Activated naive CD4-positive, alpha-beta T cell treated with anti-CD3 and anti-CD28 coated beads for 36 hours (primary cell): Measurements from ENCODE around the gene CCDC107. TPM values are rescaled to one million over a fixed set of nuclear protein-coding genes. Genes with fewer than 3 reads are reported as not detected.

Experiments used
- CTCF ChIA-PET: fragments of 350-600 bp; sonication (Branson Sonifier 250); formaldehyde crosslinking; loops from one replicate; lab custom pipeline; 2021; ENCODE audit warnings: antibody characterized with exemption; lab: Charles Lee
- DNase-seq: peaks from one replicate; pipeline ENCODE4 v3.0.0-alpha.2; 2020
- H3K27ac Mint-ChIP-seq: one replicate; pipeline ENCODE4 v1.8.0; 2021; ENCODE audit warnings: mild to moderate bottlenecking, mixed read lengths
- H3K27me3 Mint-ChIP-seq: one replicate; pipeline ENCODE4 v1.8.0; 2021; ENCODE audit warnings: low read depth, mixed read lengths
- H3K36me3 Mint-ChIP-seq: one replicate; pipeline ENCODE4 v1.8.0; 2021; ENCODE audit warnings: low read depth, mixed read lengths
- H3K4me1 Mint-ChIP-seq: one replicate; pipeline ENCODE4 v1.8.0; 2021; ENCODE audit warnings: low read depth, mixed read lengths
- H3K4me3 Mint-ChIP-seq: one replicate; pipeline ENCODE4 v1.8.0; 2021; ENCODE audit warnings: mild to moderate bottlenecking, moderate library complexity, mixed read lengths
- H3K9me3 Mint-ChIP-seq: one replicate; pipeline ENCODE4 v1.8.0; 2021; ENCODE audit warnings: mixed read lengths
- intact Hi-C: fragments of 100-400 bp; cut with micrococcal nuclease; formaldehyde crosslinking; loops from one replicate; pipeline ENCODE4 v1.15.1; 2023
- total RNA-seq, 2 experiments: library from RNA; stranded (reverse); gene quantifications; one replicate each; pipeline ENCODE4 v1.2.3, GENCODE V29; 2021

CCDC107 gene
- total RNA-seq, 2 experiments from 2014 or later, result 5.6 to 6.4 TPM

GRCh38 chr9:35679091-35679490 is 21.0 kb downstream of the CCDC107 start:
- H3K36me3 Mint-ChIP-seq, result no peaks in the 10 kb centered on the region
- CTCF ChIA-PET, result interaction anchor here (0.5 to 8.1 kb wide), 4 partner anchors 9 to 32 kb away, joined by 3 to 64 read pairs (median 4); no protein-coding TSS in a partner anchor
- DNase-seq, result no peak
- intact Hi-C loops, result no loop called here
- H3K9me3 Mint-ChIP-seq, result no peaks in the 10 kb centered on the region
- H3K4me1 Mint-ChIP-seq, result peaks cover 11% of the 10 kb centered on the region
- H3K27me3 Mint-ChIP-seq, result peaks cover 7% of the 10 kb centered on the region
- no peak overlapping the region for H3K27ac Mint-ChIP-seq
- H3K4me3 Mint-ChIP-seq, result no peak overlapping the region

- no peak for DNase-seq
- Mint-ChIP-seq H3K27ac (no peak overlapping the region), H3K4me3 (no peak overlapping the region), H3K9me3 (no peaks in the 10 kb centered on the region), H3K27me3 (peaks cover 3% of the 10 kb centered on the region), H3K36me3 (no peaks in the 10 kb centered on the region), H3K4me1 (peaks cover 6% of the 10 kb centered on the region)
- intact Hi-C loops, result no loop called here
- CTCF ChIA-PET, result interaction anchor here (0.6 to 8.1 kb wide), 3 partner anchors 16 to 563 kb away, joined by 3 to 64 read pairs (median 3); no protein-coding TSS in a partner anchor
These were observed 21.8 kb downstream of the CCDC107 start for GRCh38 chr9:35679766-35680330.

GRCh38 chr9:35680331-35681105 is 22.4 kb downstream of the CCDC107 start:
- DNase-seq, result no peak
- Mint-ChIP-seq H3K4me1 (peaks cover 6% of the 10 kb centered on the region), H3K36me3 (no peaks in the 10 kb centered on the region), H3K27ac (no peak overlapping the region), H3K27me3 (peaks cover 3% of the 10 kb centered on the region), H3K9me3 (no peaks in the 10 kb centered on the region), H3K4me3 (no peak overlapping the region)
- intact Hi-C loops, result no loop called here
- CTCF ChIA-PET, result interaction anchor here (8.1 kb wide), 1 partner anchor 15 kb away, joined by 64 read pairs; no protein-coding TSS in a partner anchor

- Mint-ChIP-seq H3K4me1 (peaks cover 4% of the 10 kb centered on the region), H3K4me3 (no peak overlapping the region), H3K27me3 (no peaks in the 10 kb centered on the region), H3K9me3 (no peaks in the 10 kb centered on the region), H3K27ac (no peak overlapping the region), H3K36me3 (no peaks in the 10 kb centered on the region)
- intact Hi-C loops, result no loop called here
- CTCF ChIA-PET, result interaction anchor here (8.1 kb wide), 1 partner anchor 14 kb away, joined by 64 read pairs; no protein-coding TSS in a partner anchor
- DNase-seq, result no peak
These were observed 23.4 kb downstream of the CCDC107 start for GRCh38 chr9:35681341-35682002.

- CTCF ChIA-PET, result interaction anchor here (8.1 kb wide), 1 partner anchor 14 kb away, joined by 64 read pairs; no protein-coding TSS in a partner anchor
- DNase-seq, result no peak
- H3K4me3 Mint-ChIP-seq, result no peak overlapping the region
- no peaks in the 10 kb centered on the region for H3K27me3 Mint-ChIP-seq
- no peak overlapping the region for H3K27ac Mint-ChIP-seq
- peaks cover 2% of the 10 kb centered on the region for H3K4me1 Mint-ChIP-seq
- H3K9me3 Mint-ChIP-seq, result no peaks in the 10 kb centered on the region
- H3K36me3 Mint-ChIP-seq, result no peaks in the 10 kb centered on the region
- intact Hi-C loops, result no loop called here
These were observed 24.0 kb downstream of the CCDC107 start for GRCh38 chr9:35682051-35682450.

GRCh38 chr9:35682520-35683315 is 24.6 kb downstream of the CCDC107 start:
- CTCF ChIA-PET, result interaction anchor here (0.7 to 8.1 kb wide), 3 partner anchors 13 to 45 kb away, joined by 3 to 64 read pairs (median 4); no protein-coding TSS in a partner anchor
- no peak overlapping the region for H3K4me3 Mint-ChIP-seq

GRCh38 chr9:35683323-35683722 is 25.2 kb downstream of the CCDC107 start:
- Mint-ChIP-seq H3K4me3 (no peak overlapping the region), H3K27ac (no peak overlapping the region), H3K4me1 (peaks cover 3% of the 10 kb centered on the region), H3K9me3 (no peaks in the 10 kb centered on the region), H3K36me3 (no peaks in the 10 kb centered on the region), H3K27me3 (no peaks in the 10 kb centered on the region)
- CTCF ChIA-PET, result interaction anchor here (0.7 to 8.1 kb wide), 5 partner anchors 12 to 521 kb away, joined by 3 to 64 read pairs (median 4); partner anchors contain the start of genes CCDC107, RMRP and UNC13B
- DNase-seq, result no peak
- intact Hi-C loops, result no loop called here

More at GRCh38 chr9:35682520-35683315, 24.6 kb downstream of the CCDC107 start:
- H3K27ac Mint-ChIP-seq, result no peak overlapping the region
- H3K9me3 Mint-ChIP-seq, result no peaks in the 10 kb centered on the region
- no peaks in the 10 kb centered on the region for H3K36me3 Mint-ChIP-seq
- DNase-seq, result no peak
- no peaks in the 10 kb centered on the region for H3K27me3 Mint-ChIP-seq
- intact Hi-C loops, result no loop called here
- H3K4me1 Mint-ChIP-seq, result no peaks in the 10 kb centered on the region

GRCh38 chr9:35684921-35685320 is 26.8 kb downstream of the CCDC107 start:
- intact Hi-C loops, result no loop called here
- no peaks in the 10 kb centered on the region for H3K36me3 Mint-ChIP-seq
- CTCF ChIA-PET, result interaction anchor here (1.2 to 8.1 kb wide), 2 partner anchors 11 to 12 kb away, joined by 3 to 64 read pairs; partner anchors contain the start of gene CA9
- H3K9me3 Mint-ChIP-seq, result no peaks in the 10 kb centered on the region
- H3K27ac Mint-ChIP-seq, result no peak overlapping the region
- no peak for DNase-seq
- H3K4me3 Mint-ChIP-seq, result no peak overlapping the region
- no peaks in the 10 kb centered on the region for H3K27me3 Mint-ChIP-seq
- peaks cover 14% of the 10 kb centered on the region for H3K4me1 Mint-ChIP-seq

- no peaks in the 10 kb centered on the region for H3K36me3 Mint-ChIP-seq
- peaks cover 14% of the 10 kb centered on the region for H3K4me1 Mint-ChIP-seq
- no peak overlapping the region for H3K4me3 Mint-ChIP-seq
- H3K27me3 Mint-ChIP-seq, result no peaks in the 10 kb centered on the region
- CTCF ChIA-PET, result interaction anchor here (1.2 to 8.1 kb wide), 2 partner anchors 10 to 12 kb away, joined by 3 to 64 read pairs; partner anchors contain the start of gene CA9
- no peak overlapping the region for H3K27ac Mint-ChIP-seq
- no peaks in the 10 kb centered on the region for H3K9me3 Mint-ChIP-seq
- intact Hi-C loops, result no loop called here
- DNase-seq, result no peak
These were observed 27.4 kb downstream of the CCDC107 start for GRCh38 chr9:35685506-35685905.

GRCh38 chr9:35686222-35687203 is 28.4 kb downstream of the CCDC107 start:
- no peaks in the 10 kb centered on the region for H3K36me3 Mint-ChIP-seq
- CTCF ChIA-PET, result interaction anchor here (0.6 to 8.1 kb wide), 4 partner anchors 9 to 63 kb away, joined by 3 to 64 read pairs (median 9); partner anchors contain the start of genes CCDC107 and RMRP
- no peak for DNase-seq
- no peak overlapping the region for H3K4me3 Mint-ChIP-seq
- H3K4me1 Mint-ChIP-seq, result peaks cover 18% of the 10 kb centered on the region
- no peaks in the 10 kb centered on the region for H3K27me3 Mint-ChIP-seq
- H3K9me3 Mint-ChIP-seq, result no peaks in the 10 kb centered on the region
- intact Hi-C loops, result no loop called here
- H3K27ac Mint-ChIP-seq, result no peak overlapping the region
